A549 (cell line): Measurements from ENCODE around the gene TNS3. TPM values are rescaled to one million over a fixed set of nuclear protein-coding genes. Genes with fewer than 3 reads are reported as not detected.

Experiments used
- ATAC-seq, 2 experiments: fragments of 200-7000 bp in 1 of 2; fragments of >200 bp in 1 of 2; cut with Nextera tagmentation in 1 of 2; cut with Tn5 transposase in 1 of 2; 3 replicates each; pipeline versions ENCODE4 v1.8.0 to v1.9.1; 2018 to 2020; ENCODE audit warnings: mild to moderate bottlenecking in 1 of 2, moderate library complexity in 1 of 2
- CTCF ChIA-PET: fragments of 300-600 bp; sonication (Branson Sonifier 250); formaldehyde crosslinking; extraction: SDS; loops from one replicate; lab custom pipeline; 2021; ENCODE audit warnings: antibody characterized with exemption, inconsistent platforms; lab: Yijun Ruan, JAX
- POLR2A ChIA-PET: fragments of 350-600 bp; formaldehyde crosslinking; extraction: SDS; loops from one replicate; lab custom pipeline; 2021; ENCODE audit warnings: antibody characterized with exemption, inconsistent platforms; lab: Yijun Ruan, JAX
- DNase-seq, 2 experiments: peaks; one replicate each; pipeline versions ENCODE4 v3.0.0 to v3.0.0-alpha.2; 2011 to 2016; ENCODE audit warnings: low read depth in 1 of 2, low spot score in 1 of 2
- FAIRE-seq: peaks from 2 replicates; lab custom pipeline; 2011; peaks lifted over from hg19 to GRCh38; lab: Jason Lieb, UNC
- H3K27ac ChIP-seq, 2 experiments: fragments of >200 bp; sonication (Bioruptor Twin); formaldehyde crosslinking; 3 replicates each; pipeline ENCODE4 v1.5.1; 2016 to 2017
- H3K4me1 ChIP-seq: fragments of >200 bp; sonication (Bioruptor Twin); formaldehyde crosslinking; 3 replicates; pipeline ENCODE4 v1.6.1; 2016
- H3K4me2 ChIP-seq: fragments of >200 bp; sonication (Bioruptor Twin); formaldehyde crosslinking; 3 replicates; pipeline ENCODE4 v1.6.1; 2016
- H3K4me3 ChIP-seq: fragments of >200 bp; sonication (Bioruptor Twin); formaldehyde crosslinking; 3 replicates; pipeline ENCODE4 v1.5.1; 2016
- H3K9me3 ChIP-seq: fragments of >200 bp; sonication (Bioruptor Twin); formaldehyde crosslinking; 3 replicates; pipeline ENCODE4 v1.6.1; 2016
- BHLHE40 ChIP-seq: IDR thresholded peaks from 2 replicates; pipeline ENCODE4 v1.6.1; 2012; ENCODE audit warnings: low read depth, low read length, inconsistent platforms
- CHD2 ChIP-seq: fragments of 150-350 bp; IDR thresholded peaks from 2 replicates; pipeline ENCODE4 v1.6.1; 2014; ENCODE audit warnings: low read length; ENCODE audit not compliant: partially characterized antibody
- EHF ChIP-seq: fragments of 250-450 bp; sonication (Bioruptor Pico); IDR thresholded peaks from 2 replicates; pipeline ENCODE4 v1.5.0; 2020; ENCODE audit warnings: mild to moderate bottlenecking
- EHMT2 ChIP-seq: fragments of 200-600 bp; sonication (generic); IDR thresholded peaks from 2 replicates; pipeline ENCODE4 v1.6.1; 2016; ENCODE audit warnings: antibody characterized with exemption, low read depth, mild to moderate bottlenecking, moderate library complexity
- FOSL2 ChIP-seq, 2 experiments: fragments of 450-650 bp in 1 of 2; fragments of >200 bp in 1 of 2; sonication (Bioruptor Twin) in 1 of 2; formaldehyde crosslinking; IDR thresholded peaks; 2 replicates each; pipeline versions ENCODE4 v1.5.0 to v1.6.1; 2016 to 2020; ENCODE audit warnings: mild to moderate bottlenecking in 1 of 2, moderate library complexity in 1 of 2
- HOXB13 ChIP-seq: fragments of 250-450 bp; sonication (Bioruptor Pico); IDR thresholded peaks from 2 replicates; pipeline ENCODE4 v1.5.0; 2020; ENCODE audit warnings: low read depth, mild to moderate bottlenecking, moderate library complexity
- HOXB5 ChIP-seq: fragments of 250-450 bp; sonication (Bioruptor Pico); IDR thresholded peaks from 2 replicates; pipeline ENCODE4 v1.5.0; 2020; ENCODE audit warnings: mild to moderate bottlenecking, moderate library complexity
- KDM5A ChIP-seq: fragments of 200-600 bp; sonication (generic); IDR thresholded peaks from 2 replicates; pipeline ENCODE4 v1.6.1; 2016; ENCODE audit warnings: antibody characterized with exemption, mild to moderate bottlenecking
- PBX3 ChIP-seq: IDR thresholded peaks from 2 replicates; pipeline ENCODE4 v1.6.1; 2012
- PHF8 ChIP-seq: fragments of 200-600 bp; sonication (generic); IDR thresholded peaks from 2 replicates; pipeline ENCODE4 v1.6.1; 2016; ENCODE audit warnings: low read depth, mild to moderate bottlenecking, antibody characterized with exemption, moderate library complexity, borderline replicate concordance
- POLR2AphosphoS2 ChIP-seq: conservative IDR thresholded peaks from 2 replicates; pipeline ENCODE4 v1.6.1; 2012; ENCODE audit warnings: low read length, improper control_type of control experiment, inconsistent platforms
- RARB ChIP-seq: fragments of 250-450 bp; sonication (Bioruptor Pico); IDR thresholded peaks from 2 replicates; pipeline ENCODE4 v1.8.0; 2021; ENCODE audit warnings: mild to moderate bottlenecking, moderate library complexity
- REST ChIP-seq: fragments of 200-600 bp; sonication (generic); IDR thresholded peaks from 2 replicates; pipeline ENCODE4 v1.6.1; 2016; ENCODE audit warnings: antibody characterized with exemption, mild to moderate bottlenecking, moderate library complexity
- SMC3 ChIP-seq: fragments of >200 bp; sonication (Bioruptor Twin); formaldehyde crosslinking; IDR thresholded peaks from 3 replicates; pipeline ENCODE4 v1.6.1; 2018; ENCODE audit warnings: inconsistent platforms
- ZNF302 ChIP-seq: fragments of 250-450 bp; sonication (Bioruptor Pico); IDR thresholded peaks from 2 replicates; pipeline ENCODE4 v1.9.0; 2021; ENCODE audit warnings: inconsistent platforms, mild to moderate bottlenecking, moderate library complexity
- ZSCAN20 ChIP-seq: fragments of 250-450 bp; sonication (Bioruptor Pico); IDR thresholded peaks from 2 replicates; pipeline ENCODE4 v1.8.0; 2022; ENCODE audit warnings: mild to moderate bottlenecking, moderate library complexity
- WGBS: methylation state at CpG from one replicate; pipeline ENCODE4 v1.1.6; 2017; ENCODE audit errors: missing lambda C conversion rate; 5-methylcytosine and 5-hydroxymethylcytosine counted together
- polyA plus RNA-seq, 4 experiments: library from polyadenylated mRNA; depleted of rRNA in 3 of 4; stranded (reverse); fragments of >200 nt; fragmentation: RNase III in 1 of 4; extraction: RNeasy Plus Mini Kit Qiagen cat#74134 plus additional on column Dnase treatment in 1 of 4; gene quantifications; 2 replicates in 3 of 4; 3 replicates in 1 of 4; pipeline ENCODE4 v1.2.3, GENCODE V29; 2011 to 2017
- TF ChIP-seq, protein P1 (sequence below): fragments of 250-450 bp; sonication (Bioruptor Pico); IDR thresholded peaks from 2 replicates; pipeline ENCODE4 v1.5.0; 2020; ENCODE audit warnings: low read depth, mild to moderate bottlenecking, moderate library complexity
- TF ChIP-seq, protein P2 (sequence below): IDR thresholded peaks from 2 replicates; pipeline ENCODE4 v1.6.1; 2012

The TNS3 gene
- polyA plus RNA-seq, 2 of the 4 experiments (the other 2 are of a cell fraction): 107 to 134 TPM

DNA sequence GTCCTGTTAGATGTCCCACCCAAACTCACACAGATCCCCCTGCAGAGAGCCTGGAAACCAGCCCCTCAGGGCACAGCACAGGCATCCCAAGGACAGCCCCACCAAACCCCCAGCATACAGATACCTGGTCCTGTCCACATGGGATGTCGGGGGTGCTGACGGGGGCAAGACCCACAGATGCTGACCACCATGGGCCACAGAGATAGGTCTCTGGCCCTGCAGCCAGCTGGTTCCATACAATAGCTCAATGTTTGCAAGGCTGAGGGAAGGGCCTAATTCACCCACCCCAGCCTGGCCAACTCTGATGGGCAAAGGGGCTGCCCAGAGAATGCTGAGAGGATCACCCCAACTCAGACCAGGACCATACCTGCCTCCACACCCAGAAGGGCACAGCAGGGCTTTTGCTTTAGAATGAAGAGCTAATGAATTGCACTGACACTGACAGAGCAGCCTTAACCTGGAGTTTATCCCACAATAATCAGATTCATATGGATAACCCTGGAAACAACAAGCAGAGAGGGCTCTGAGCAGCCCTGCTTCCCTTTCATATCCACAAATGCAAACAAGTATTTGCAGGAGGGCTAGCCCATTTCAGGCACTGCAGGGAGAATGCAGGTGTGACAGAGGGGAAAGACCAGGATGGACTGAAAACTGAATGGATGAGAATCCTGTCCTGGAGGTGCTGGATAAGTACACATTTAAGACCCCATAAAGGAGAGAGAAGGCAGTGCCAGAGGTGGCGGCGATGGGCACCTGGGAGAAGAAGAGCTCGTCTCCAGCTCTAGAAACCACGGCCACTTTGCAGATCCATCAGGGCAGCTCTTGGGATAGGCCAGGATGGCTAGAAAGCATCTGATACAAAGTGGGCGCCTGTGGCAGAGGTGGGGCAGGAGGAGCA, 126.7 kb downstream of the TNS3 start:
- ChIA-PET POLR2A (no interaction called here), CTCF (interaction anchor here (1.2 kb wide), 2 partner anchors 10 to 21 kb away, joined by 3 to 4 read pairs; no protein-coding TSS in a partner anchor)
- H3K4me2 ChIP-seq: no peak overlapping the region; the same call in 2 of the 3 replicates
- no peak for TF ChIP-seq EHMT2
- no peak for TF ChIP-seq CHD2
- no peak for TF ChIP-seq EHF (CRISPR knock-in tag)
- no peak for TF ChIP-seq KDM5A
- TF ChIP-seq BHLHE40: no peak
- no peak for TF ChIP-seq HOXB13 (CRISPR knock-in tag)
- TF ChIP-seq HOXB5 (CRISPR knock-in tag): no peak
- TF ChIP-seq REST: no peak
- TF ChIP-seq ZSCAN20 (CRISPR knock-in tag): no peak
- no peak for TF ChIP-seq PBX3
- no peak for TF ChIP-seq POLR2AphosphoS2
- TF ChIP-seq FOSL2 (IDR thresholded peaks at IDR 0.05): no peak
- TF ChIP-seq FOSL2 (CRISPR knock-in tag; IDR thresholded peaks at IDR 0.05): no peak
- no peak for TF ChIP-seq PHF8
- TF ChIP-seq RARB (CRISPR knock-in tag): no peak
- TF ChIP-seq SMC3: no peak
- TF ChIP-seq, protein P1, sequence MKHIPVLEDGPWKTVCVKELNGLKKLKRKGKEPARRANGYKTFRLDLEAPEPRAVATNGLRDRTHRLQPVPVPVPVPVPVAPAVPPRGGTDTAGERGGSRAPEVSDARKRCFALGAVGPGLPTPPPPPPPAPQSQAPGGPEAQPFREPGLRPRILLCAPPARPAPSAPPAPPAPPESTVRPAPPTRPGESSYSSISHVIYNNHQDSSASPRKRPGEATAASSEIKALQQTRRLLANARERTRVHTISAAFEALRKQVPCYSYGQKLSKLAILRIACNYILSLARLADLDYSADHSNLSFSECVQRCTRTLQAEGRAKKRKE (CRISPR knock-in tag): no peak
- no peak for TF ChIP-seq ZNF302
- TF ChIP-seq, protein P2, sequence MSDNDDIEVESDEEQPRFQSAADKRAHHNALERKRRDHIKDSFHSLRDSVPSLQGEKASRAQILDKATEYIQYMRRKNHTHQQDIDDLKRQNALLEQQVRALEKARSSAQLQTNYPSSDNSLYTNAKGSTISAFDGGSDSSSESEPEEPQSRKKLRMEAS: no peak
- 95% methylated on average over 7 of the region's 7 CpGs for WGBS
- H3K4me3 ChIP-seq: no peak overlapping the region
- H3K27ac ChIP-seq: peak overlapping the region in 1 of 2 experiments; percentile 76; a peak in 2 of 6 replicates
- ATAC-seq (no peak), FAIRE-seq (no peak), DNase-seq (no peak)
- peaks cover 93% of the 10 kb centered on the region for H3K4me1 ChIP-seq
- H3K9me3 ChIP-seq: no peaks in the 10 kb centered on the region
